Measurements from ENCODE around the gene LIMK2. TPM values are rescaled to one million over a fixed set of nuclear protein-coding genes. Genes with fewer than 3 reads are reported as not detected.
A peak's percentile ranks its signal among the peaks of the same experiment; 100 is the strongest.

Gene LIMK2
- total RNA-seq, 1 donor from 2014 or later, result 92.4 TPM

GRCh38 chr22:31260474-31260856 lies 48.4 kb downstream of the LIMK2 start:
- no peak for DNase-seq
- TF ChIP-seq, protein P1, sequence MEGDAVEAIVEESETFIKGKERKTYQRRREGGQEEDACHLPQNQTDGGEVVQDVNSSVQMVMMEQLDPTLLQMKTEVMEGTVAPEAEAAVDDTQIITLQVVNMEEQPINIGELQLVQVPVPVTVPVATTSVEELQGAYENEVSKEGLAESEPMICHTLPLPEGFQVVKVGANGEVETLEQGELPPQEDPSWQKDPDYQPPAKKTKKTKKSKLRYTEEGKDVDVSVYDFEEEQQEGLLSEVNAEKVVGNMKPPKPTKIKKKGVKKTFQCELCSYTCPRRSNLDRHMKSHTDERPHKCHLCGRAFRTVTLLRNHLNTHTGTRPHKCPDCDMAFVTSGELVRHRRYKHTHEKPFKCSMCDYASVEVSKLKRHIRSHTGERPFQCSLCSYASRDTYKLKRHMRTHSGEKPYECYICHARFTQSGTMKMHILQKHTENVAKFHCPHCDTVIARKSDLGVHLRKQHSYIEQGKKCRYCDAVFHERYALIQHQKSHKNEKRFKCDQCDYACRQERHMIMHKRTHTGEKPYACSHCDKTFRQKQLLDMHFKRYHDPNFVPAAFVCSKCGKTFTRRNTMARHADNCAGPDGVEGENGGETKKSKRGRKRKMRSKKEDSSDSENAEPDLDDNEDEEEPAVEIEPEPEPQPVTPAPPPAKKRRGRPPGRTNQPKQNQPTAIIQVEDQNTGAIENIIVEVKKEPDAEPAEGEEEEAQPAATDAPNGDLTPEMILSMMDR (IDR thresholded peaks at IDR 0.05; ENCODE audit: partially characterized antibody, unreplicated experiment), result no peak
- H3K27me3 Mint-ChIP-seq (ENCODE audit: unreplicated experiment), result no peaks in the 10 kb centered on the region
- peaks cover 10% of the 10 kb centered on the region for H3K36me3 Mint-ChIP-seq (ENCODE audit: unreplicated experiment)
- peaks cover 14% of the 10 kb centered on the region for H3K4me1 Mint-ChIP-seq (ENCODE audit: low read depth, unreplicated experiment)
- H3K4me3 Mint-ChIP-seq (ENCODE audit: unreplicated experiment), result no peak overlapping the region
- no peak overlapping the region for H3K27ac Mint-ChIP-seq (ENCODE audit: unreplicated experiment)
- no peaks in the 10 kb centered on the region for H3K9me3 Mint-ChIP-seq (ENCODE audit: unreplicated experiment)

DNA sequence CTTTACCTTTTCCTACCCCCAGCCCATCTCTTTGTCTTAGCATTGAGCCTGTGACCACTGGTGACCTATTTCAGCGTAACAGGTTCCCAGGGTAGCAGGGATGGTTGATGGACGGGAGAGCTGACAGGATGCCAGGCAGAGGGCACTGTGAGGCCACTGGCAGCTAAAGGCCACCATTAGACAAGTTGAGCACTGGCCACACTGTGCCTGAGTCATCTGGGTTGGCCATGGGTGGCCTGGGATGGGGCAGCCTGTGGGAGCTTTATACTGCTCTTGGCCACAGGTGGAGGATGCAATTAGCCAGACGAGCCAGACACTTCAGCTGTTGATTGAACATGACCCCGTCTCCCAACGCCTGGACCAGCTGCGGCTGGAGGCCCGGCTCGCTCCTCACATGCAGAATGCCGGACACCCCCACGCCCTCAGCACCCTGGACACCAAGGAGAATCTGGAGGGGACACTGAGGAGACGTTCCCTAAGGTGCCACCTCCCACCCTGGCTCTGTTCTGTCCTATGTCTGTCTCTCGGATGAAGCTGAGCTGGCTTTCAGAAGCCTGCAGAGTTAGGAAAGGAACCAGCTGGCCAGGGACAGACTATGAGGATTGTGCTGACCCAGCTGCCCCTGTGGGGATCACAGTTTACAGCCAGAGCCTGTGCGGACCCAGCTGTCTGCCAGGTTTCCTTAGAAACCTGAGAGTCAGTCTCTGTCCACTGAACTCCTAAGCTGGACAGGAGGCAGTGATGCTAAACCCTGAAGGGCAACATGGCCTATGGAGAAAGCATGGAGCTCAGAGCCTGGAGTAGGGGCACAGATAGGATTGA lies 50.4 kb downstream of the LIMK2 start:
- Mint-ChIP-seq H3K27me3 (ENCODE audit: unreplicated experiment) (no peaks in the 10 kb centered on the region), H3K36me3 (ENCODE audit: unreplicated experiment) (peaks cover 16% of the 10 kb centered on the region), H3K4me3 (ENCODE audit: unreplicated experiment) (no peak overlapping the region), H3K4me1 (ENCODE audit: low read depth, unreplicated experiment) (peaks cover 14% of the 10 kb centered on the region), H3K27ac (ENCODE audit: unreplicated experiment) (peak overlapping the region; percentile 56), H3K9me3 (ENCODE audit: unreplicated experiment) (peaks cover 4% of the 10 kb centered on the region)
- peak; percentile 50 for DNase-seq
- TF ChIP-seq, protein P1 (IDR thresholded peaks at IDR 0.05; ENCODE audit: partially characterized antibody, unreplicated experiment), result no peak

- TF ChIP-seq, protein P1 (IDR thresholded peaks at IDR 0.05; ENCODE audit: partially characterized antibody, unreplicated experiment), result no peak
- H3K4me1 Mint-ChIP-seq (ENCODE audit: low read depth, unreplicated experiment), result peaks cover 14% of the 10 kb centered on the region
- H3K9me3 Mint-ChIP-seq (ENCODE audit: unreplicated experiment), result peaks cover 9% of the 10 kb centered on the region
- peaks cover 16% of the 10 kb centered on the region for H3K36me3 Mint-ChIP-seq (ENCODE audit: unreplicated experiment)
- no peak overlapping the region for H3K27ac Mint-ChIP-seq (ENCODE audit: unreplicated experiment)
- no peak overlapping the region for H3K4me3 Mint-ChIP-seq (ENCODE audit: unreplicated experiment)
- DNase-seq, result no peak
- H3K27me3 Mint-ChIP-seq (ENCODE audit: unreplicated experiment), result peaks cover 2% of the 10 kb centered on the region
Observed at GRCh38 chr22:31263896-31264640, 52.0 kb downstream of the LIMK2 start.

GRCh38 chr22:31268281-31268680 lies 56.2 kb downstream of the LIMK2 start:
- TF ChIP-seq, protein P1 (IDR thresholded peaks at IDR 0.05; ENCODE audit: partially characterized antibody, unreplicated experiment), result no peak
- Mint-ChIP-seq H3K4me1 (ENCODE audit: low read depth, unreplicated experiment) (peaks cover 3% of the 10 kb centered on the region), H3K9me3 (ENCODE audit: unreplicated experiment) (peaks cover 9% of the 10 kb centered on the region), H3K27me3 (ENCODE audit: unreplicated experiment) (peaks cover 11% of the 10 kb centered on the region), H3K36me3 (ENCODE audit: unreplicated experiment) (peaks cover 14% of the 10 kb centered on the region), H3K27ac (ENCODE audit: unreplicated experiment) (no peak overlapping the region), H3K4me3 (ENCODE audit: unreplicated experiment) (no peak overlapping the region)
- DNase-seq, result no peak
